ENCODE data around the gene FGFRL1. TPM values are rescaled to one million over a fixed set of nuclear protein-coding genes. Genes with fewer than 3 reads are reported as not detected.

Gene FGFRL1
- polyA plus RNA-seq, 1 donor, result 33.1 TPM

DNA sequence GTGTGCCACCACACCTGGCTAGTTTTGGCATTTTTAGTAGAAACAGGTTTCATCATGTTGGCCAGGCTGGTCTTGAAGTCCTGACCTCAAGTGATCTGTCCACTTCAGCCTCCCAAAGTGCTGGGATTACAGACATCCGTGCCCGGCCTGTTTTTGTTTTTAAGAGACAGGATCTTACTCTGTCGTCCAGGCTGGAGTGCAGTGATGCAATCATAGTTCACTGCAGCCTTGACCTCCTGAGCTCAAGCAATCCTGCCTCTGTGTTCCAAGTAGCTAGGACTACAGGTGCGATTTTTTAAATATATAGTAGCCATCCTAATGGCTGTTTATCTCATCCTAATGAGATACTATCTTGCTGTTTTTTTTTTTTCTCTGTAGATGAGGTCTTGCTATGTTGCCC is 54.3 kb downstream of the FGFRL1 start:
- DNase-seq, result no peak

DNA sequence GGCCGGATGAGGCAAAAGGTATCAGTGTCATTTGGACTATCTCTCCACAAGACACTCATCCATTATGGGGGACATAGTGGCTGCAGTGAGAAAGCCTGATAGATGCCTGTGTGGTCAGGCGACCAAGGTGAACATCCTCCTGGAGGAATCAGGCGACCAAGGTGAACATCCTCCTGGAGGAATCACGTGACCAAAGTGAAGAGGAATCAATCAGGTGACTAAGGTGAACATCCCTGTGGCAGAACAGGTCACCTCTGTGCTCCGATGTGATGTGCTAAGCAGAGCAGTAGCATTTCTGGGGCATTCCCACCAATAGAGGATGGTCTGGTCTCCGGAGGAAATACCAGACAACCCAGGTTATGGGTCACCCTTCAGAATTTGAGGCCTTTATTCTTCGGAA is 58.0 kb downstream of the FGFRL1 start:
- no peak for DNase-seq

DNA sequence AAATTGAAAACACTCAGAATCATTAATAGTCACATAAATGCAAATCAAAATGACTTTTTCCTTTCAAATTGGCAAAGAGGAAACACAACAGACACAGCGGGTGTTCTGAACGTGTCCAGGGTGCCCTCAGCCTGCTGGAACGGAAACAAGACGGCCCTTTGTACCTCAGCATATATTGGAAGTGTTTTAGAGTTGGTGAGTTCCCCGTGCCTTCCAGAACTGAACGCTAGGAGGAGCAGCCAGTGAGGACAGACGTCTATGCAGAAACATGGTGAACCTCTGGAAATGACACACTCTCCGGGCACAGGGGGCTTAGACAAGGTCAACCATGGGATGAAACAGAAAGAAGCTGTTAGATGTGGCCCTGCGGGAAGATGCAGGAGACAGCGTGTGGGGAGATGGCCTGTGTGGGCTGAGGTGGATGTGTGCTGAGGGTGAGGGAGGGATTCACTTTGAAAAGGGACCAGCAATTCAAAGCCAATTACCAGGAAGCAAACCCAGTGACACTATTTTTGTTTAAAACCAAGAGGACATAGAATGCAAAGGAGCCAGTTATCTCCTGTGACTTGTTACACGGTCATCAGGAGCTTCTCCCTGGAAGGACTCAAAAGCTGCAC is 61.5 kb downstream of the FGFRL1 start:
- peak; percentile 54 for DNase-seq

DNA sequence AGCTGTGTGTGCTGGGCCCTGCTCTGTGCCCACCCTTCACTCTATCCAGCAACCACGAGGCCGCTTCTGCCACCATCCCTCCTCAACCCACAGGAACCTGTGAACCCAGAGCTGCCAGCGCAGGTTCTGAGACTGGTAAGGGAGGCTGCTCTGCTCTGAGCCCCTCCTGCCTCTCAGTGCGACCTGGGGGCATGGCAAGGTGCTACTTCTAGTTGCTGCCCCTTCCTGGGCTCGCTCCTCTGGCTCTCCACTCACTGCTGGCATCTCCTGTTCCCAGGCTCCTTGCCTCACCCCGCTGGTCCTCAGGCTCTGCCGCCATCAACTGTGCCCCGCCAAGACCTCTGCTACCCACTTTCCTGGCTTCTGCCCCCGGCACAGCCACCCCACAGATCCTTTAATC is 62.7 kb downstream of the FGFRL1 start:
- DNase-seq, result no peak

DNA sequence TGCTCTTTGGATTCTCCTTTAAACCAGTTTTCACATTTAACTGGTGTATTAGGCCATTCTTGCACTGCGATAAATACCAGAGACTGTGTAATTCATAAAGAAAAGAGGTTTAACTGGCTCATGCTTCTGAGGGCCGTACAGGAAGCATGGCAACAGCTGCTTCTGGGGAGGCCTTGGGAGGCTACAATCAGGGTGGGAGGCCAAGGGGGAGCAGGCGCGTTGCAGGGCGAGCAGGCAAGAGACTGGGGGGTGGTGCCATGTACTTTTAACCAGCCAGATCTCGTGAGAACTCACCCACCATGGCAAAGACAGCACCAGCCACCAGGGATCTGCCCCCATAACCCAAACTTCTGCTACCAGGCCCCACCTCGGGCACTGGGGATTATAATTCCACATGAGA is 63.8 kb downstream of the FGFRL1 start:
- DNase-seq, result no peak

DNA sequence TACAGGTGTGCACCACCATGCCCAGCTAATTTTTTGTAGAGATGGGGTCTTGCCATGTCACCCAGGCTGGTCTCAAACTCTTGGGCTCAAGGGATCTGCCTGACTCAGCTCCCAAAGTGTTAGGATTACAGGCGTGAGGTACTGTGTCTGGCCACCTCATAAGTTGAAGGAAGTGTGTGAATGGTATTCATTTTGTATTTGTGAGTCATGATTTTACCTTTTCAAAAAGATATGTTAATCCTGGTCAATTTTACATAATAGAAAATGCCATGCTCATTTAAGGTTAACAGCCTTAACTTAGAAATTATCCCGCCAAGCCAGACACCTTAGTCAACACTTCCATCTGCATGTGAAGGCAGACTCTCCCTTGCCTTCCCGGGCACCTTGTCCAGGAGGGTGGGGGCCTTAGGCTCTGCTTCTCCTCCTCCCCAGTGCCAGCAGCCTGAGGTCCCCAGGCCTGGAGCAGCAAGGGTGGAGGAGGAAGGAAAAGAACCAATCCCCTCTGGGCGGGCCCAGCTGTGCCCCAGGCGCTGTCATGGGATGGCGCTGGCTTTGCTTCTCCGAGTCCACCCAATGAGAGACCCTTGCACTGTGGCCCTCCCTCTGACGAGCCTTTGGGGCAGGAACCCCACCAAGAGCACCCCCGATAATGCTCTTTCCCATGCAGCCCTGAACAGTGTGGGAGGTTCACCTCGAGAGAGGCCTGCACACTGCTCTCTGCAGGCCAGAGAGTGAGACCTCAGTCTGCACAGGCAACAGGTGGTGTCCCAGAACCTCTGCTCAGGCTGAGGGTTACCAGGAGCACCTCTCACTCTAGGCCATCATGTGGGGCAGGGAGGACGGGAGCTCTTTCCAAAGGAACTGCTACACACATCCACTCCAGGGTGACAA is 64.6 kb downstream of the FGFRL1 start:
- DNase-seq, result no peak

Other genes with a start within 250 kb of the FGFRL1 start
- gene CPLX1, start 185.5 kb upstream of the FGFRL1 start, polyA plus RNA-seq (ENCODE audit: insufficient read length), result 1.7 TPM
- 68.8 TPM for gene GAK, start 79.3 kb upstream of the FGFRL1 start, polyA plus RNA-seq (ENCODE audit: insufficient read length)
- gene TMEM175, start 79.2 kb upstream of the FGFRL1 start, polyA plus RNA-seq (ENCODE audit: insufficient read length), result 25.5 TPM
- 5.8 TPM for gene DGKQ, start 38.1 kb upstream of the FGFRL1 start, polyA plus RNA-seq (ENCODE audit: insufficient read length)
- 8.9 TPM for gene IDUA, start 24.6 kb upstream of the FGFRL1 start, polyA plus RNA-seq (ENCODE audit: insufficient read length)
- gene SLC26A1, start 18.2 kb upstream of the FGFRL1 start, polyA plus RNA-seq (ENCODE audit: insufficient read length), result 10.0 TPM
- 17.9 TPM for gene RNF212, start 101.9 kb downstream of the FGFRL1 start, polyA plus RNA-seq (ENCODE audit: insufficient read length)
- gene SPON2, start 161.0 kb downstream of the FGFRL1 start, polyA plus RNA-seq (ENCODE audit: insufficient read length), result 10.8 TPM
- 112 TPM for gene CTBP1, start 237.5 kb downstream of the FGFRL1 start, polyA plus RNA-seq (ENCODE audit: insufficient read length)